Measurements from ENCODE around the gene FOXK2.
"Not testable (repeated sequence)": the region's sequence is repeated elsewhere in the genome, so short reads cannot be mapped to it uniquely, and the experiment has no call there.

Gene FOXK2

GRCh38 chr17:82536512-82537201 lies 17.1 kb downstream of the FOXK2 start:
- no peak for DNase-seq

GRCh38 chr17:82537228-82537627 lies 17.7 kb downstream of the FOXK2 start:
- DNase-seq: not testable (repeated sequence)

GRCh38 chr17:82539076-82539475 lies 19.5 kb downstream of the FOXK2 start:
- not testable (repeated sequence) for DNase-seq

GRCh38 chr17:82542439-82542838 lies 22.9 kb downstream of the FOXK2 start:
- no peak for DNase-seq

GRCh38 chr17:82544431-82545070 lies 25.0 kb downstream of the FOXK2 start:
- DNase-seq: no peak

- DNase-seq: no peak
Observed at GRCh38 chr17:82545071-82545462, 25.5 kb downstream of the FOXK2 start.

GRCh38 chr17:82547981-82548380 lies 28.4 kb downstream of the FOXK2 start:
- DNase-seq: no peak

- DNase-seq: no peak
Observed at GRCh38 chr17:82548681-82549303, 29.3 kb downstream of the FOXK2 start.

- DNase-seq: no peak
Observed at GRCh38 chr17:82551779-82552457, 32.4 kb downstream of the FOXK2 start.

- DNase-seq: no peak
Observed at GRCh38 chr17:82552580-82552979, 33.0 kb downstream of the FOXK2 start.

GRCh38 chr17:82553210-82553930 lies 33.8 kb downstream of the FOXK2 start:
- no peak for DNase-seq

GRCh38 chr17:82557510-82557909 lies 38.0 kb downstream of the FOXK2 start:
- DNase-seq: not testable (repeated sequence)

GRCh38 chr17:82559566-82560251 lies 40.2 kb downstream of the FOXK2 start:
- no peak for DNase-seq

- no peak for DNase-seq
Observed at GRCh38 chr17:82560252-82560642, 40.7 kb downstream of the FOXK2 start.

GRCh38 chr17:82560802-82561428 lies 41.4 kb downstream of the FOXK2 start:
- DNase-seq: no peak

- no peak for DNase-seq
Observed at GRCh38 chr17:82561429-82562035, 42.0 kb downstream of the FOXK2 start.

GRCh38 chr17:82562718-82563220 lies 43.2 kb downstream of the FOXK2 start:
- DNase-seq: not testable (repeated sequence)

GRCh38 chr17:82563318-82563717 lies 43.8 kb downstream of the FOXK2 start:
- no peak for DNase-seq

GRCh38 chr17:82563745-82564144 lies 44.2 kb downstream of the FOXK2 start:
- not testable (repeated sequence) for DNase-seq

GRCh38 chr17:82564241-82564640 lies 44.7 kb downstream of the FOXK2 start:
- DNase-seq: no peak

- DNase-seq: no peak
Observed at GRCh38 chr17:82565551-82565950, 46.0 kb downstream of the FOXK2 start.
